H1 (cell line): Measurements from ENCODE around the gene THYN1. TPM values are rescaled to one million over a fixed set of nuclear protein-coding genes. Genes with fewer than 3 reads are reported as not detected.

Experiments
- CTCF ChIA-PET: fragments of 300-600 bp; sonication (Branson Sonifier 250); formaldehyde crosslinking; loops from one replicate; lab custom pipeline; 2021; ENCODE audit not compliant: partially characterized antibody; lab: Charles Lee
- POLR2A ChIA-PET: fragments of 300-600 bp; sonication (Branson Sonifier 250); formaldehyde crosslinking; loops from one replicate; lab custom pipeline; 2021; ENCODE audit warnings: inconsistent platforms; ENCODE audit not compliant: partially characterized antibody; lab: Charles Lee
- DNase-seq, 2 experiments: peaks; one replicate each; pipeline versions ENCODE4 v3.0.0 to v3.0.0-alpha.2; 2010 to 2022; ENCODE audit warnings: low spot score in 2 of 2, low read depth in 1 of 2, mixed read lengths in 1 of 2
- FAIRE-seq: peaks from 2 replicates; lab custom pipeline; 2011; peaks lifted over from hg19 to GRCh38; lab: Jason Lieb, UNC
- H2AFZ ChIP-seq: 2 replicates; pipeline ENCODE4 v1.8.1; 2012; ENCODE audit warnings: low read length, inconsistent platforms
- H2AK5ac ChIP-seq: 2 replicates; pipeline ENCODE4 v1.6.1; 2013; ENCODE audit warnings: low read depth, low read length
- H2BK120ac ChIP-seq: replicated peaks from 2 replicates; pipeline ENCODE3; 2013; ENCODE audit warnings: low read depth, low read length, inconsistent platforms
- H2BK12ac ChIP-seq: 2 replicates; pipeline ENCODE4 v1.6.1; 2013; ENCODE audit warnings: low read depth, low read length
- H2BK15ac ChIP-seq: 2 replicates; pipeline ENCODE4 v1.6.1; 2013; ENCODE audit warnings: low read length
- H2BK20ac ChIP-seq: 2 replicates; pipeline ENCODE4 v1.6.1; 2013; ENCODE audit warnings: low read length
- H2BK5ac ChIP-seq: 2 replicates; pipeline ENCODE4 v1.6.1; 2013; ENCODE audit warnings: low read depth, low read length
- H3K14ac ChIP-seq: 2 replicates; pipeline ENCODE4 v1.6.1; 2013; ENCODE audit warnings: inconsistent platforms; ENCODE audit not compliant: insufficient read length
- H3K18ac ChIP-seq: 2 replicates; pipeline ENCODE4 v1.6.1; 2013; ENCODE audit warnings: low read length; ENCODE audit errors: extremely low read depth
- H3K23ac ChIP-seq: 2 replicates; pipeline ENCODE4 v1.6.1; 2013; ENCODE audit warnings: inconsistent platforms; ENCODE audit not compliant: insufficient read length
- H3K23me2 ChIP-seq: 2 replicates; pipeline ENCODE4 v1.6.1; 2013; ENCODE audit warnings: low read depth, low read length
- H3K27ac ChIP-seq: 2 replicates; pipeline ENCODE4 v1.6.1; 2011; ENCODE audit warnings: low read depth, low read length, inconsistent platforms
- H3K27me3 ChIP-seq, 4 experiments: replicated peaks in 1 of 4; 1 replicate in 1 of 4; 2 replicates in 3 of 4; pipeline versions ENCODE4 v1.6.1 to v1.8.1; 2011 to 2013; ENCODE audit warnings: low read length in 3 of 4, mild to moderate bottlenecking in 3 of 4, inconsistent platforms in 2 of 4, mixed read lengths in 2 of 4, moderate library complexity in 1 of 4; ENCODE audit not compliant: control insufficient read depth in 3 of 4, insufficient read depth in 3 of 4; ENCODE audit errors: extremely low read depth in 1 of 4
- H3K36me3 ChIP-seq, 4 experiments: 2 replicates each; pipeline versions ENCODE4 v1.6.1 to v1.8.1; 2011 to 2013; ENCODE audit warnings: mild to moderate bottlenecking in 4 of 4, low read length in 3 of 4, moderate library complexity in 2 of 4, control low read depth in 1 of 4, inconsistent platforms in 1 of 4; ENCODE audit not compliant: insufficient read depth in 4 of 4, control insufficient read depth in 2 of 4
- H3K4ac ChIP-seq: replicated peaks from 2 replicates; pipeline ENCODE3; 2013; ENCODE audit warnings: low read length, low read depth, mixed read lengths, inconsistent platforms; ENCODE audit not compliant: insufficient read length
- H3K4me1 ChIP-seq, 4 experiments: replicated peaks in 1 of 4; 1 replicate in 1 of 4; 2 replicates in 3 of 4; pipeline versions ENCODE4 v1.6.1 to v1.8.1; 2011 to 2013; ENCODE audit warnings: low read length in 3 of 4, inconsistent platforms in 2 of 4, mixed read lengths in 1 of 4; ENCODE audit not compliant: insufficient read depth in 4 of 4, control insufficient read depth in 3 of 4
- H3K4me2 ChIP-seq, 2 experiments: 2 replicates each; pipeline versions ENCODE4 v1.6.1 to v1.8.1; 2011 to 2013; ENCODE audit warnings: low read depth in 2 of 2, low read length in 2 of 2, control low read depth in 1 of 2, inconsistent platforms in 1 of 2, mild to moderate bottlenecking in 1 of 2; ENCODE audit not compliant: insufficient read depth in 1 of 2
- H3K4me3 ChIP-seq, 4 experiments: fragments of 200-600, 300-600 bp in 1 of 4; sonication (generic), shearing (Covaris generic), sonication (Bioruptor Twin) in 1 of 4; 2 replicates each; pipeline versions ENCODE4 v1.5.1 to v1.8.1; 2011 to 2016; ENCODE audit warnings: low read length in 4 of 4, low read depth in 3 of 4, control low read depth in 2 of 4, inconsistent platforms in 2 of 4, mild to moderate bottlenecking in 2 of 4, mixed read lengths in 1 of 4, moderate library complexity in 1 of 4; ENCODE audit not compliant: insufficient read depth in 2 of 4; ENCODE audit errors: extremely low read depth in 1 of 4
- H3K56ac ChIP-seq: replicated peaks from 2 replicates; pipeline ENCODE3; 2013; ENCODE audit warnings: low read depth, mild to moderate bottlenecking, mixed read lengths, low read length, inconsistent platforms; ENCODE audit not compliant: insufficient read length
- H3K79me1 ChIP-seq: 2 replicates; pipeline ENCODE4 v1.6.1; 2013; ENCODE audit warnings: low read depth, low read length, control low read depth
- H3K79me2 ChIP-seq, 2 experiments: 2 replicates each; pipeline versions ENCODE4 v1.6.1 to v1.8.1; 2012 to 2013; ENCODE audit warnings: low read length in 2 of 2, mild to moderate bottlenecking in 2 of 2, inconsistent platforms in 1 of 2; ENCODE audit not compliant: insufficient read depth in 2 of 2, control insufficient read depth in 1 of 2
- H3K9ac ChIP-seq, 4 experiments: replicated peaks in 1 of 4; 1 replicate in 1 of 4; 2 replicates in 3 of 4; pipeline versions ENCODE4 v1.6.1 to v1.8.1; 2011 to 2013; ENCODE audit warnings: low read depth in 3 of 4, low read length in 3 of 4, control low read depth in 2 of 4, mild to moderate bottlenecking in 2 of 4, moderate library complexity in 2 of 4, inconsistent platforms in 1 of 4; ENCODE audit errors: extremely low read depth in 1 of 4
- H3K9me3 ChIP-seq, 2 experiments: 2 replicates each; pipeline versions ENCODE4 v1.6.1 to v1.8.1; 2012 to 2013; ENCODE audit warnings: mild to moderate bottlenecking in 2 of 2, moderate library complexity in 2 of 2, control low read depth in 1 of 2, inconsistent platforms in 1 of 2, low read depth in 1 of 2, low read length in 1 of 2, mixed read lengths in 1 of 2; ENCODE audit not compliant: insufficient read depth in 2 of 2
- H4K20me1 ChIP-seq, 2 experiments: replicated peaks in 1 of 2; 2 replicates each; pipeline versions ENCODE3 to v1.8.1; 2011 to 2013; ENCODE audit warnings: inconsistent platforms in 2 of 2, low read length in 2 of 2, mild to moderate bottlenecking in 1 of 2; ENCODE audit not compliant: insufficient read depth in 2 of 2, control insufficient read depth in 1 of 2
- H4K5ac ChIP-seq: 2 replicates; pipeline ENCODE4 v1.6.1; 2013; ENCODE audit warnings: low read length, low read depth, mixed read lengths, inconsistent platforms; ENCODE audit not compliant: insufficient read length
- H4K8ac ChIP-seq: 2 replicates; pipeline ENCODE4 v1.8.0; 2013; ENCODE audit warnings: mild to moderate bottlenecking, moderate library complexity, low read length, inconsistent platforms; ENCODE audit not compliant: insufficient read depth; ENCODE audit errors: extremely low read depth
- H4K91ac ChIP-seq: replicated peaks from 2 replicates; pipeline ENCODE3; 2013; ENCODE audit warnings: low read length, mixed read lengths, inconsistent platforms; ENCODE audit not compliant: insufficient read length
- ATF3 ChIP-seq: IDR thresholded peaks from 2 replicates; pipeline ENCODE4 v1.6.1; 2011; ENCODE audit warnings: low read depth, mild to moderate bottlenecking, low read length; ENCODE audit not compliant: insufficient read depth
- WGBS, 2 experiments: shearing (Covaris generic) in 1 of 2; methylation state at CpG; one replicate each; pipeline versions ENCODE4 v1.1.6 to v1.1.7; 2013 to 2015; ENCODE audit warnings: low lambda C conversion rate in 2 of 2, mixed read lengths in 2 of 2, inconsistent platforms in 1 of 2, low coverage in 1 of 2, missing lambda C conversion rate in 1 of 2; ENCODE audit not compliant: insufficient replicate concordance in 2 of 2, insufficient coverage in 1 of 2, insufficient read length in 1 of 2; ENCODE audit errors: extremely low coverage in 1 of 2, missing lambda C conversion rate in 1 of 2; 5-methylcytosine and 5-hydroxymethylcytosine counted together
- polyA plus RNA-seq, 7 experiments: library from polyadenylated mRNA; depleted of rRNA in 3 of 7; stranded (reverse) in 5 of 7; unstranded in 2 of 7; fragments of >200 nt in 5 of 7; fragments of 200-250 nt in 2 of 7; gene quantifications; 1 replicate in 5 of 7; 2 replicates in 1 of 7; 4 replicates in 1 of 7; pipeline versions ENCODE4 v1.2.1 to v1.2.3, GENCODE V29; 2011 to 2013; ENCODE audit warnings: missing spikeins in 2 of 7, mixed read lengths in 2 of 7
- total RNA-seq: library from RNA; stranded (reverse); fragmentation: NEBNext Ultra II Directional; extraction: Animal tissue kit (Norgen Biotek cat#: 25700); gene quantifications from 2 replicates; pipeline ENCODE4 v1.2.1, GENCODE V29; 2021

Gene THYN1
- total and polyA plus RNA-seq, 2 of the 8 experiments (the other 6 are each of a cell fraction or from before 2014, with no cell fraction given) = 77.3 to 95.1 TPM

- no peak overlapping the region for H2BK5ac ChIP-seq
- no peaks in the 10 kb centered on the region for H3K23me2 ChIP-seq
- H4K91ac ChIP-seq = no peak overlapping the region
- POLR2A ChIA-PET = interaction anchor here (0.8 kb wide), 1 partner anchor 22 kb away, joined by 3 read pairs; the partner anchor contains the start of gene VPS26B
- H3K79me2 ChIP-seq = peaks cover under 1% of the 10 kb centered on the region in 2 experiments; a peak in 2 of 4 replicates
- no peak overlapping the region for H3K4ac ChIP-seq
- no peak overlapping the region for H2AK5ac ChIP-seq
- FAIRE-seq = no peak
- H4K5ac ChIP-seq = no peak overlapping the region
- no peak for TF ChIP-seq ATF3
- no peak overlapping the region for H3K4me3 ChIP-seq
- H2BK12ac ChIP-seq = no peak overlapping the region
- H2BK20ac ChIP-seq = no peak overlapping the region
- CTCF ChIA-PET = no interaction called here
- H2BK120ac ChIP-seq = no peak overlapping the region
- no peak overlapping the region for H3K9ac ChIP-seq
- H2AFZ ChIP-seq = no peak overlapping the region
- H3K27me3 ChIP-seq = no peaks in the 10 kb centered on the region
- H3K18ac ChIP-seq = no peak overlapping the region
- no peak overlapping the region for H3K23ac ChIP-seq
- no peak overlapping the region for H3K27ac ChIP-seq
- H3K4me2 ChIP-seq = no peak overlapping the region
- H3K14ac ChIP-seq = no peak overlapping the region
- no peak overlapping the region for H4K8ac ChIP-seq
- 93% methylated on average over 4 of the region's 4 CpGs; no CpG with 5 or more reads in 1 of the 2 experiments for WGBS, 2 experiments
- peaks cover 0 to 2% (median under 1%) of the 10 kb centered on the region in 4 experiments; a peak in 2 of 7 replicates for H3K4me1 ChIP-seq
- peaks cover 15 to 41% (median 37%) of the 10 kb centered on the region in 4 experiments for H3K36me3 ChIP-seq
- H3K79me1 ChIP-seq = no peaks in the 10 kb centered on the region
- H2BK15ac ChIP-seq = no peak overlapping the region
- no peak for DNase-seq
- H4K20me1 ChIP-seq = no peaks in the 10 kb centered on the region
- no peak overlapping the region for H3K56ac ChIP-seq
- H3K9me3 ChIP-seq = no peaks in the 10 kb centered on the region
Observed at GRCh38 chr11:134246678-134247077, 6.5 kb downstream of the THYN1 start.
